ENCODE data around the gene ATXN7L3. TPM values are rescaled to one million over a fixed set of nuclear protein-coding genes. Genes with fewer than 3 reads are reported as not detected.

The ATXN7L3 gene
- total RNA-seq, 1 donor from 2014 or later, result 32.4 TPM

DNA sequence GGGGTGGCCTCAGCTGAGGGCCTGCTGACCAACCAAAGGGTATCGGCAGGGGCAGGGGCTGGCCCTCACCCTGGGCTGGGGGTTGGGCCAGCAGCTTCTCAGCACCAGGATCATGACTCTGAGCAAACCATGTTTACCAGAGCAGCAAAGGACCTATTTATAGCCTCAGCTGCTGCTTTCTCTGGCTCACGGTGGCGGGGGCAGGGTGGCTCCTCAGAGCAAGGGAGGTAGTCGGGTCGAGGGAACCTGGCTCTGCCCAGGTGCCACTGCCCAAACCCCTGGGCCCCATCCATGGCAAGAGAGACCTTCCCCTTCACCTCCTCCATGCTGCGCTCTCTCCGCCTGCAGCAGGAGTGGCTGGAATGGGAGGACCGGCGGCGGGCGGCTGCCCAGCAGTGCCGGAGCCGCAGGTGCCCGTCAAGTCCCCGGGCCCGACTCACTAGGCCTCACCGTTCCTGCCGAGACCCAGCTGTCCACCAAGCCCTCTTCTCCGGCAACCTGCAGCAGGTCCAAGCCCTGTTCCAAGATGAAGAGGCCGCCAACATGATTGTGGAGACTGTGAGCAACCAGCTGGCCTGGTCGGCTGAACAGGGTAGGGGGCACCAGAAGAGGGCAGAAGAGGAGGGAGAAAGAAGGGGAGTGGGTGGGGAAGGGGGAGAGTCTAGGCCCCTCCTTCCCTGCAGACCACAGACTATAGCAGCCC is 29.0 kb downstream of the ATXN7L3 start, which contains the start of gene ASB16:
Gene ASB16, plus strand, starts transcription at position 206 of the 703 bp plus-strand sequence. Its CDS starts 86 bp downstream, at position 292.
- Histone ChIP-seq H3K36me3 (ENCODE audit: control insufficient read depth, insufficient read depth, low read length) (no peaks in the 10 kb centered on the region), H3K27me3 (ENCODE audit: control insufficient read depth, insufficient read depth, low read length) (no peaks in the 10 kb centered on the region), H3K4me3 (ENCODE audit: low read depth, low read length) (no peak within 1 kb of the TSS)
- DNase-seq (ENCODE audit: low read depth) (no peak), FAIRE-seq (no peak)
- TF ChIP-seq, protein P1, sequence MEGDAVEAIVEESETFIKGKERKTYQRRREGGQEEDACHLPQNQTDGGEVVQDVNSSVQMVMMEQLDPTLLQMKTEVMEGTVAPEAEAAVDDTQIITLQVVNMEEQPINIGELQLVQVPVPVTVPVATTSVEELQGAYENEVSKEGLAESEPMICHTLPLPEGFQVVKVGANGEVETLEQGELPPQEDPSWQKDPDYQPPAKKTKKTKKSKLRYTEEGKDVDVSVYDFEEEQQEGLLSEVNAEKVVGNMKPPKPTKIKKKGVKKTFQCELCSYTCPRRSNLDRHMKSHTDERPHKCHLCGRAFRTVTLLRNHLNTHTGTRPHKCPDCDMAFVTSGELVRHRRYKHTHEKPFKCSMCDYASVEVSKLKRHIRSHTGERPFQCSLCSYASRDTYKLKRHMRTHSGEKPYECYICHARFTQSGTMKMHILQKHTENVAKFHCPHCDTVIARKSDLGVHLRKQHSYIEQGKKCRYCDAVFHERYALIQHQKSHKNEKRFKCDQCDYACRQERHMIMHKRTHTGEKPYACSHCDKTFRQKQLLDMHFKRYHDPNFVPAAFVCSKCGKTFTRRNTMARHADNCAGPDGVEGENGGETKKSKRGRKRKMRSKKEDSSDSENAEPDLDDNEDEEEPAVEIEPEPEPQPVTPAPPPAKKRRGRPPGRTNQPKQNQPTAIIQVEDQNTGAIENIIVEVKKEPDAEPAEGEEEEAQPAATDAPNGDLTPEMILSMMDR (IDR thresholded peaks at IDR 0.05; ENCODE audit: insufficient read depth, low read length, severe bottlenecking), result no peak

DNA sequence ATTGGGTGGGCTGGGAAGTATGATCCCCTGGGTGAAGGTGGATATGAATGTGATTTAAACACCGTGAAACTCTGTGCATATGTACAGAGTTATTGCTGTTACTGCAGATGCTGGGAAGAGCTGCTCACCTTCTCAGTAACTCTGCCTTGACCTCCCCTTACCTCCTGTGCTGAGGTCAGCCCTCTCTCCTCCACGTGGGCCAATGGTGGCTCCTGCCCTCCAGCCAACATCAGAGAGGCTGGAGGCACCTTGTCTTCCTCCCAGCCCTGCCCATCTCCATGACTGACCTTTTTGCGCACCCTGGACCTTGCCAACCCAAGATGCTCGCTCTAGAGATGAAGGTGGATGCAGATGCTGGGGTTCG is 29.6 kb downstream of the ATXN7L3 start:
- DNase-seq (ENCODE audit: low read depth) (no peak), FAIRE-seq (no peak)
- TF ChIP-seq, protein P1 (IDR thresholded peaks at IDR 0.05; ENCODE audit: insufficient read depth, low read length, severe bottlenecking), result no peak
- Histone ChIP-seq H3K4me3 (ENCODE audit: low read depth, low read length) (no peak overlapping the region), H3K27me3 (ENCODE audit: control insufficient read depth, insufficient read depth, low read length) (no peaks in the 10 kb centered on the region), H3K36me3 (ENCODE audit: control insufficient read depth, insufficient read depth, low read length) (no peaks in the 10 kb centered on the region)

DNA sequence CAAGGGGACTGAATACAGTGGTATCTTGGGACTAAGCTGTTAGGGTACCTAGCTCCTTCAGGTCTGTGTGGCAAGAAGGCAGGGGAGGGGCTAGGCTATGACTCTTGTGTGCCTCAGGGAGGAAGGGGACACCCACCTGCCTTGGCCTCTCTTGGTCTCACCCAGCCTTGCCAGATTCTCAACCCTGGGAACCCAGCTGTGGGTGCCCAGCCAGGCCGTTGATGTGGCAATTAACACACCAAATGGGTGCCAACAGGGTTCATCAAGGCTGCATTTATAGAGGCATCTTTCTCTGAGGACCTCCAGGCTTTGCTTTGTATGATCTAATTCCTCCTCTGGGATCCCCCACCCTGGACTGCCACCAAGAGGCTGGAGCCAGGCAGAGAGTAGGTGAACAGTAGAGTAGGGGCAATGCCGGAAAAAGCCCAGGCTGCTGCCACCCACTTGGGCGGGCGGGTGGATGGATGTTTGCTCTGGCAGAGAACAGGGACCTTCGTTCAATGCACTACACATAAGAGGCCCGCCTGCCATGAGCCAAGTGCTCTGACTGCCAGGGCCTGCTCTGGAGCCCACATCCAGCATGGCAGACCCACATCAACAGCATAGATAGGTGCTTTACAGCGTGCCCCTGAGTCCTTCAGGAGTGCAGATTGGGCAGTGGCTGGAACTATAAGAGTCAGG is 32.4 kb downstream of the ATXN7L3 start:
- Histone ChIP-seq H3K36me3 (ENCODE audit: control insufficient read depth, insufficient read depth, low read length) (no peaks in the 10 kb centered on the region), H3K4me3 (ENCODE audit: low read depth, low read length) (no peak overlapping the region), H3K27me3 (ENCODE audit: control insufficient read depth, insufficient read depth, low read length) (no peaks in the 10 kb centered on the region)
- no peak for FAIRE-seq
- TF ChIP-seq, protein P1 (IDR thresholded peaks at IDR 0.05; ENCODE audit: insufficient read depth, low read length, severe bottlenecking), result no peak
- DNase-seq (ENCODE audit: low read depth), result no peak

DNA sequence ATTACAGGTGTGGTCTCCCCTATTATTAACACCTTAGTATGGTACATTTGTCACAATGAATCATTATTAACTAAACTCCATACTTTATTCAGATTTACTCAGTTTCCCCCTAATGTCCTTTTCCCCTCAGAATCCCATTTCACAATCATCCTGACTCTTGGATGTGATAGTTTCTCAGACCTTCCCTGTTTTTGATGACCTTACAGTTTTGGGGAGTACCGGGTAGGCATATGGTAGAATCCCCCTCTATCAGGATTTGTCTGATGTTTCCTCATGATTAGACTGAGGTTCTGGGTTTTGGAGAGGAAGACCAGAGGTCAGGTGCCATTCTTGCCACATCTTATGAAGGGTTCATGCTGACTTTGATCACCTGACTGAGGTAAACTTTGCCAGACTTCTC is 35.2 kb downstream of the ATXN7L3 start:
- no peak overlapping the region for H3K4me3 ChIP-seq (ENCODE audit: low read depth, low read length)
- H3K36me3 ChIP-seq (ENCODE audit: control insufficient read depth, insufficient read depth, low read length), result peaks cover 2% of the 10 kb centered on the region
- FAIRE-seq (no peak), DNase-seq (ENCODE audit: low read depth) (no peak)
- TF ChIP-seq, protein P1 (IDR thresholded peaks at IDR 0.05; ENCODE audit: insufficient read depth, low read length, severe bottlenecking), result no peak
- no peaks in the 10 kb centered on the region for H3K27me3 ChIP-seq (ENCODE audit: control insufficient read depth, insufficient read depth, low read length)

DNA sequence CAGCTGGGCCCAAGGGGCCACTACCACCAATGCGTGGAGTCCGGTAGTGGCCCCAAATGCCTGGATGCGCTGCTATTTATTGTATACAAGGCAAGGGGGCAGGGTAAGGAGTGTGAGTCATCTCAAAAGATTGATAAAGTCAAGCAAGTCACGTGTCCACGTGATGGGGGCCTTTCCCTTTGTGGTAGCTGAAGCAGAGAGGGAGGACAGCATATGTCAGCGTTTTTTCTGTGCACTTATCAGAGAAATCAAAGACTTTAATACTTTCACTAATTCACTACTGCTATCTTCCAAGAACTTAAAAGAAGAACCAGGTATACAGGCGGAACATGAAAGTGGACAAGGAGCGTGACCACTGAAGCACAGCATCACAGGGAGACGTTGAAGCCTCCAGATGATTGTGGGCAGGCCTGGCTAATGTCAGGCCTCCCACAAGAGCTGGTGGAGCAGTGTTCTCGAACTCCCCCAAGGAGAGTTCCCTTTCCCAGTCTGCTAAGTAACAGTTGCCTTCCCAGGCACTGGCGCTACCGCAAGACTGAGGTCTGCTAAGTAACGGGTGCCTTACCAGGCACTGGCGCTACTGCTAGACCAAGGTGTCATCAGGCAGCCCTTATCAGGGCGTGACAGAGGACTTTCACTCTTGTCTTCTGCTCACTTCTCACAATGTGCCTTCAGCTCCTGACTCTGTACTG is 40.0 kb downstream of the ATXN7L3 start:
- Histone ChIP-seq H3K27me3 (ENCODE audit: control insufficient read depth, insufficient read depth, low read length) (no peaks in the 10 kb centered on the region), H3K4me3 (ENCODE audit: low read depth, low read length) (no peak overlapping the region), H3K36me3 (ENCODE audit: control insufficient read depth, insufficient read depth, low read length) (peaks cover 4% of the 10 kb centered on the region)
- FAIRE-seq (no peak), DNase-seq (ENCODE audit: low read depth) (no peak)
- TF ChIP-seq, protein P1 (IDR thresholded peaks at IDR 0.05; ENCODE audit: insufficient read depth, low read length, severe bottlenecking), result no peak

Measured in bronchial epithelial cell (primary cell).